ENCODE data around the gene SFT2D1.

DNA sequence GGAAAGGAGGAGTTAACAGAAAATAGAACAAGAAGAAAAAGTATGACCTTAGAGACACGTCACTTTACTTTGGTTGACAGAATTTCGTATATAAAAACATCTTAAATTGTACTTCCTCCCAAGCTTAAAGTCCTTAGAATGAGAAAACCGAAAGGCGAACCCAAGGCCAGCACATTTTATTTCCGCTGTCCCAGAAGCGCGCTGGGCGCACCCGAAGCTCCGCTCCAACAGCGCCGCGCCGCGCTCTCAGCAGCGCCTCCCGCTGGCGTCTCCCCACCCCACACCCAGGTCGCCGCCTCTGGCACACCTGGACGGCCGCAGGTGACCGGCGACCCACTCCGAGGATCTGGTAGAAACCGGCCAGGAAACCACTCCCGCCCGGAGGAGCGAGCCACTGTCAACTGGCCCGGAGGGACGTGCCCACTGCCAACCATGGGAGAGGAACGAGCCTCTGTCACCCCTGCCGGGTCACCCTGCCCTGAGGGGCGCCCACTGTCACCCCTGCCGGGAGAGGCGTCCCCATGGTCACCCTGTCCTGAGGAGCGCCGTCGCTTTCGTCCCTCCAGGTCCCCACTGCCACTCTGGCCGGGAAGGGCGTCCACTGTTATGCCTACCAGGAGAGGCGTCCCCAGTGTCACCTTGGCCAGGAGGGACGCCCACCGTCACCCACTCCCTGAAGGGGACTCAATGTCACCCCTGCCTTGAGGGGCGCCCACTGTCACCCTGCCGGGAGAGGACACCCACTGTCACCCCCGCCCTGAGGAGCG is 39.6 kb upstream of the SFT2D1 start:
- TF ChIP-seq, protein P1, sequence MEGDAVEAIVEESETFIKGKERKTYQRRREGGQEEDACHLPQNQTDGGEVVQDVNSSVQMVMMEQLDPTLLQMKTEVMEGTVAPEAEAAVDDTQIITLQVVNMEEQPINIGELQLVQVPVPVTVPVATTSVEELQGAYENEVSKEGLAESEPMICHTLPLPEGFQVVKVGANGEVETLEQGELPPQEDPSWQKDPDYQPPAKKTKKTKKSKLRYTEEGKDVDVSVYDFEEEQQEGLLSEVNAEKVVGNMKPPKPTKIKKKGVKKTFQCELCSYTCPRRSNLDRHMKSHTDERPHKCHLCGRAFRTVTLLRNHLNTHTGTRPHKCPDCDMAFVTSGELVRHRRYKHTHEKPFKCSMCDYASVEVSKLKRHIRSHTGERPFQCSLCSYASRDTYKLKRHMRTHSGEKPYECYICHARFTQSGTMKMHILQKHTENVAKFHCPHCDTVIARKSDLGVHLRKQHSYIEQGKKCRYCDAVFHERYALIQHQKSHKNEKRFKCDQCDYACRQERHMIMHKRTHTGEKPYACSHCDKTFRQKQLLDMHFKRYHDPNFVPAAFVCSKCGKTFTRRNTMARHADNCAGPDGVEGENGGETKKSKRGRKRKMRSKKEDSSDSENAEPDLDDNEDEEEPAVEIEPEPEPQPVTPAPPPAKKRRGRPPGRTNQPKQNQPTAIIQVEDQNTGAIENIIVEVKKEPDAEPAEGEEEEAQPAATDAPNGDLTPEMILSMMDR (IDR thresholded peaks at IDR 0.05) = peak; percentile 79 to 97 (median 95)
- TF ChIP-seq POLR2A (IDR thresholded peaks at IDR 0.05) = peak; percentile 67 to 91 (median 88)

All from body of pancreas (tissue), 4 donors.